Liver (tissue), 9 donors: ENCODE data around the gene SPATA31E1. TPM values are rescaled to one million over a fixed set of nuclear protein-coding genes. Genes with fewer than 3 reads are reported as not detected.

ENCODE experiments used
- DNase-seq: peaks from one replicate; pipeline ENCODE4 v3.0.0-alpha.2; 2017; ENCODE audit warnings: low spot score
- H3K27ac ChIP-seq, 2 donors: one replicate each; pipeline ENCODE4 v1.7.0; 2013; ENCODE audit warnings: inconsistent platforms in 2 of 2, low read length in 2 of 2, control low read depth in 1 of 2, low read depth in 1 of 2, mild to moderate bottlenecking in 1 of 2
- H3K27me3 ChIP-seq, 4 donors: one replicate each; pipeline versions ENCODE4 v1.6.1 to v1.7.0; 2013; ENCODE audit warnings: low read length in 3 of 4, inconsistent platforms in 1 of 4, mild to moderate bottlenecking in 1 of 4, moderate library complexity in 1 of 4; ENCODE audit not compliant: control insufficient read depth in 4 of 4, insufficient read depth in 4 of 4
- H3K36me3 ChIP-seq, 4 donors: one replicate each; pipeline versions ENCODE4 v1.6.1 to v1.7.0; 2013; ENCODE audit warnings: low read length in 3 of 4, mild to moderate bottlenecking in 3 of 4, low read depth in 1 of 4, moderate library complexity in 1 of 4; ENCODE audit not compliant: control insufficient read depth in 4 of 4, insufficient read depth in 3 of 4
- H3K4me1 ChIP-seq, 4 donors: one replicate each; pipeline versions ENCODE4 v1.6.1 to v1.7.0; 2013; ENCODE audit warnings: low read length in 3 of 4, mild to moderate bottlenecking in 3 of 4, moderate library complexity in 1 of 4; ENCODE audit not compliant: control insufficient read depth in 4 of 4, insufficient read depth in 4 of 4
- H3K4me3 ChIP-seq, 3 donors: one replicate each; pipeline versions ENCODE4 v1.6.1 to v1.7.0; 2013; ENCODE audit warnings: low read length in 3 of 3, control low read depth in 1 of 3, low read depth in 1 of 3, mild to moderate bottlenecking in 1 of 3
- H3K9ac ChIP-seq, 2 donors: one replicate each; pipeline ENCODE4 v1.7.0; 2013; ENCODE audit warnings: low read length in 2 of 2, mild to moderate bottlenecking in 2 of 2, moderate library complexity in 2 of 2, control low read depth in 1 of 2, low read depth in 1 of 2
- H3K9me3 ChIP-seq, 4 donors: one replicate each; pipeline versions ENCODE4 v1.6.1 to v1.7.0; 2013; ENCODE audit warnings: low read length in 3 of 4; ENCODE audit not compliant: control insufficient read depth in 4 of 4
- EGR1 ChIP-seq, 2 donors: IDR thresholded peaks; 2 replicates each; pipeline ENCODE4 v1.6.1; 2016 to 2018; ENCODE audit warnings: antibody characterized with exemption in 2 of 2, low read depth in 2 of 2
- FOXA1 ChIP-seq: IDR thresholded peaks from 2 replicates; pipeline ENCODE4 v1.6.1; 2016; ENCODE audit warnings: antibody characterized with exemption
- FOXA2 ChIP-seq: IDR thresholded peaks from 2 replicates; pipeline ENCODE4 v1.6.1; 2016; ENCODE audit warnings: antibody characterized with exemption
- GABPA ChIP-seq, 2 donors: IDR thresholded peaks in 1 of 2; conservative IDR thresholded peaks in 1 of 2; 2 replicates each; pipeline ENCODE4 v1.6.1; 2016; ENCODE audit warnings: antibody characterized with exemption in 2 of 2, mild to moderate bottlenecking in 1 of 2, moderate library complexity in 1 of 2
- HNF4A ChIP-seq, 2 donors: conservative IDR thresholded peaks; 2 replicates each; pipeline ENCODE4 v1.6.1; 2016; ENCODE audit warnings: antibody characterized with exemption in 2 of 2, mild to moderate bottlenecking in 2 of 2
- HNF4G ChIP-seq: IDR thresholded peaks from 2 replicates; pipeline ENCODE4 v1.6.1; 2016; ENCODE audit warnings: antibody characterized with exemption
- JUND ChIP-seq, 2 donors: IDR thresholded peaks; 2 replicates each; pipeline ENCODE4 v1.6.1; 2016; ENCODE audit warnings: antibody characterized with exemption in 2 of 2
- NR2F2 ChIP-seq: IDR thresholded peaks from 2 replicates; pipeline ENCODE4 v1.6.1; 2016; ENCODE audit warnings: antibody characterized with exemption
- RAD21 ChIP-seq, 2 donors: IDR thresholded peaks; 2 replicates each; pipeline ENCODE4 v1.6.1; 2016; ENCODE audit warnings: antibody characterized with exemption in 2 of 2, mild to moderate bottlenecking in 2 of 2
- RXRA ChIP-seq, 2 donors: IDR thresholded peaks; 2 replicates each; pipeline ENCODE4 v1.6.1; 2017 to 2018; ENCODE audit warnings: antibody characterized with exemption in 2 of 2, mild to moderate bottlenecking in 1 of 2
- SP1 ChIP-seq: IDR thresholded peaks from 2 replicates; pipeline ENCODE4 v1.6.1; 2018; ENCODE audit warnings: antibody characterized with exemption, mild to moderate bottlenecking
- TAF1 ChIP-seq: conservative IDR thresholded peaks from 2 replicates; pipeline ENCODE4 v1.6.1; 2016; ENCODE audit warnings: antibody characterized with exemption, mild to moderate bottlenecking
- YY1 ChIP-seq: IDR thresholded peaks from 2 replicates; pipeline ENCODE4 v1.6.1; 2016; ENCODE audit warnings: antibody characterized with exemption, mild to moderate bottlenecking
- WGBS: extraction: QIAGEN DNeasy Blood & Tissue Kit; methylation state at CpG from one replicate; pipeline ENCODE4 v1.1.7; 2013; 5-methylcytosine and 5-hydroxymethylcytosine counted together
- polyA plus RNA-seq, 2 donors: library from polyadenylated mRNA; stranded (reverse) in 1 of 2; unstranded in 1 of 2; fragments of 200-250 nt in 1 of 2; fragments of >200 nt in 1 of 2; fragmentation: Nextera tagmentation in 1 of 2; extraction: Ambion mirVana in 1 of 2; gene quantifications; one replicate each; pipeline versions ENCODE4 v1.2.1 to v1.2.3, GENCODE V29; 2013 to 2015
- total RNA-seq, 2 donors: library from RNA; depleted of rRNA; stranded (reverse); fragments of >200 nt; gene quantifications; one replicate each; pipeline ENCODE4 v1.2.3, GENCODE V29; 2014
- TF ChIP-seq, protein P1 (sequence below): IDR thresholded peaks from 2 replicates; pipeline ENCODE4 v1.6.1; 2016; ENCODE audit warnings: antibody characterized with exemption
- TF ChIP-seq, protein P2 (sequence below): IDR thresholded peaks from 2 replicates; pipeline ENCODE4 v1.6.1; 2016; ENCODE audit warnings: antibody characterized with exemption, mild to moderate bottlenecking
- TF ChIP-seq, protein P3 (sequence below): IDR thresholded peaks from 2 replicates; pipeline ENCODE4 v1.6.1; 2016; ENCODE audit warnings: antibody characterized with exemption
- TF ChIP-seq, protein P4 (sequence below): IDR thresholded peaks from 2 replicates; pipeline ENCODE4 v1.6.1; 2016; ENCODE audit warnings: antibody characterized with exemption
- TF ChIP-seq, protein P5 (sequence below): fragments of 150-350 bp; IDR thresholded peaks from 2 replicates; pipeline ENCODE4 v1.5.1; 2017; ENCODE audit warnings: improper control_type of control experiment, low read depth, low read length; ENCODE audit not compliant: missing input control
- donor health status: healthy.
- donor health status: healthy.
- donor health status: healthy.
- donor health status: healthy.
- donor health status: healthy.

SPATA31E1 gene
- total and polyA plus RNA-seq, 4 donors = not detected

DNA sequence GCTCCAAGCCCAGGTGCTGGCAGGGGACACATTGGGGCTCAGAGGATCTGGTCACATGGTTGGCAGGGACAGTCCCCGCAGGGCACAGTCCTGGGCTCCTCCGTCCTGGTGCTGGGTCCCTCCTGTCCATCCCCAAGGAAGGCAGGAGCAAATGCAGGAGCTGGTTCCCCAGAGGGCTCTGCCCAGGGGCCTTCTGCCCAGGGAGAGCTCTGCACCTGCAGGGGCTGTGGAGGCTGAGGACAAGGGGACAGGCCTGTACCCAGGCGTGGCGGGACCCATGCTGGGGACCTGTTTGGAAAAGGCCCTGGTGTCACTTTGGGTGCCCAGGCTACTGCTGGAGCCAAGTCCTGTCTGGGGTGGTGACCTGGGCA is 7.2 kb downstream of the SPATA31E1 start:
- TF ChIP-seq SP1 = no peak
- TF ChIP-seq FOXA2 = no peak
- H3K4me3 ChIP-seq = no peak overlapping the region
- no peak overlapping the region for H3K27ac ChIP-seq
- peak; percentile 27 for DNase-seq
- no peak overlapping the region for H3K9ac ChIP-seq
- H3K27me3 ChIP-seq = no peaks in the 10 kb centered on the region
- no peaks in the 10 kb centered on the region for H3K36me3 ChIP-seq
- H3K9me3 ChIP-seq = no peaks in the 10 kb centered on the region
- H3K4me1 ChIP-seq = no peaks in the 10 kb centered on the region
- WGBS = 98% methylated on average over 4 of the region's 4 CpGs

DNA sequence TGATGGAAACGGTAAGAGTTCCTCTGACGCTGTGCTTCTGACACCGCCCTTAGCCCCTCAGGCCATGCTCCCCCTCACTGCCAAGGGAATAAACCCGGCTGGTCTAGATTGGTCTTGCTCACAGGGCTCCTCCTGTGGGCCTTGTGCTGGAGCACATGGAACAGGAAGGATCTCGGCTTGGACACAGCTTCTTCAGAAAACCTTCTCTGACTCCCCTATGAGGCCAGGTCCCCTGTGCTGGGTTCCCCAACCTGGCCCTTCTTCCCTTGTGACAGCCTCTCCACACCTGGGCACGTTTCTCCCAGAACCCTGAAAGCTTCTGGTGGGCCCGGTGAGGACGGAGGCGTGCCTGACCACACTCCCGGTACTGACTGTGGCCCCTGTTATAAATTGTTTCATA is 8.2 kb downstream of the SPATA31E1 start:
- Histone ChIP-seq H3K27me3 (no peaks in the 10 kb centered on the region), H3K27ac (no peak overlapping the region), H3K36me3 (no peaks in the 10 kb centered on the region), H3K9me3 (no peaks in the 10 kb centered on the region), H3K4me3 (no peak overlapping the region), H3K4me1 (no peaks in the 10 kb centered on the region), H3K9ac (no peak overlapping the region)
- peak; percentile 26 for DNase-seq
- WGBS = 91% methylated on average over 10 of the region's 10 CpGs
- TF ChIP-seq, protein P1, sequence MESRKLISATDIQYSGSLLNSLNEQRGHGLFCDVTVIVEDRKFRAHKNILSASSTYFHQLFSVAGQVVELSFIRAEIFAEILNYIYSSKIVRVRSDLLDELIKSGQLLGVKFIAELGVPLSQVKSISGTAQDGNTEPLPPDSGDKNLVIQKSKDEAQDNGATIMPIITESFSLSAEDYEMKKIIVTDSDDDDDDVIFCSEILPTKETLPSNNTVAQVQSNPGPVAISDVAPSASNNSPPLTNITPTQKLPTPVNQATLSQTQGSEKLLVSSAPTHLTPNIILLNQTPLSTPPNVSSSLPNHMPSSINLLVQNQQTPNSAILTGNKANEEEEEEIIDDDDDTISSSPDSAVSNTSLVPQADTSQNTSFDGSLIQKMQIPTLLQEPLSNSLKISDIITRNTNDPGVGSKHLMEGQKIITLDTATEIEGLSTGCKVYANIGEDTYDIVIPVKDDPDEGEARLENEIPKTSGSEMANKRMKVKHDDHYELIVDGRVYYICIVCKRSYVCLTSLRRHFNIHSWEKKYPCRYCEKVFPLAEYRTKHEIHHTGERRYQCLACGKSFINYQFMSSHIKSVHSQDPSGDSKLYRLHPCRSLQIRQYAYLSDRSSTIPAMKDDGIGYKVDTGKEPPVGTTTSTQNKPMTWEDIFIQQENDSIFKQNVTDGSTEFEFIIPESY = no peak
- no peak for TF ChIP-seq FOXA2
- TF ChIP-seq JUND (IDR thresholded peaks at IDR 0.05) = no peak
- no peak for TF ChIP-seq EGR1 (IDR thresholded peaks at IDR 0.05; ENCODE audit: low read depth in 2 of 2)
- TF ChIP-seq GABPA (IDR thresholded peaks at IDR 0.05 in 1 of 2, conservative IDR thresholded peaks at IDR 0.05 in 1 of 2) = no peak
- TF ChIP-seq, protein P2, sequence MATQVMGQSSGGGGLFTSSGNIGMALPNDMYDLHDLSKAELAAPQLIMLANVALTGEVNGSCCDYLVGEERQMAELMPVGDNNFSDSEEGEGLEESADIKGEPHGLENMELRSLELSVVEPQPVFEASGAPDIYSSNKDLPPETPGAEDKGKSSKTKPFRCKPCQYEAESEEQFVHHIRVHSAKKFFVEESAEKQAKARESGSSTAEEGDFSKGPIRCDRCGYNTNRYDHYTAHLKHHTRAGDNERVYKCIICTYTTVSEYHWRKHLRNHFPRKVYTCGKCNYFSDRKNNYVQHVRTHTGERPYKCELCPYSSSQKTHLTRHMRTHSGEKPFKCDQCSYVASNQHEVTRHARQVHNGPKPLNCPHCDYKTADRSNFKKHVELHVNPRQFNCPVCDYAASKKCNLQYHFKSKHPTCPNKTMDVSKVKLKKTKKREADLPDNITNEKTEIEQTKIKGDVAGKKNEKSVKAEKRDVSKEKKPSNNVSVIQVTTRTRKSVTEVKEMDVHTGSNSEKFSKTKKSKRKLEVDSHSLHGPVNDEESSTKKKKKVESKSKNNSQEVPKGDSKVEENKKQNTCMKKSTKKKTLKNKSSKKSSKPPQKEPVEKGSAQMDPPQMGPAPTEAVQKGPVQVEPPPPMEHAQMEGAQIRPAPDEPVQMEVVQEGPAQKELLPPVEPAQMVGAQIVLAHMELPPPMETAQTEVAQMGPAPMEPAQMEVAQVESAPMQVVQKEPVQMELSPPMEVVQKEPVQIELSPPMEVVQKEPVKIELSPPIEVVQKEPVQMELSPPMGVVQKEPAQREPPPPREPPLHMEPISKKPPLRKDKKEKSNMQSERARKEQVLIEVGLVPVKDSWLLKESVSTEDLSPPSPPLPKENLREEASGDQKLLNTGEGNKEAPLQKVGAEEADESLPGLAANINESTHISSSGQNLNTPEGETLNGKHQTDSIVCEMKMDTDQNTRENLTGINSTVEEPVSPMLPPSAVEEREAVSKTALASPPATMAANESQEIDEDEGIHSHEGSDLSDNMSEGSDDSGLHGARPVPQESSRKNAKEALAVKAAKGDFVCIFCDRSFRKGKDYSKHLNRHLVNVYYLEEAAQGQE = no peak
- TF ChIP-seq HNF4G = no peak
- TF ChIP-seq TAF1 = no peak
- TF ChIP-seq SP1 = no peak
- TF ChIP-seq FOXA1 = no peak
- TF ChIP-seq, protein P3, sequence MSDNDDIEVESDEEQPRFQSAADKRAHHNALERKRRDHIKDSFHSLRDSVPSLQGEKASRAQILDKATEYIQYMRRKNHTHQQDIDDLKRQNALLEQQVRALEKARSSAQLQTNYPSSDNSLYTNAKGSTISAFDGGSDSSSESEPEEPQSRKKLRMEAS = no peak
- no peak for TF ChIP-seq RXRA (IDR thresholded peaks at IDR 0.05)
- TF ChIP-seq HNF4A (conservative IDR thresholded peaks at IDR 0.05) = no peak
- TF ChIP-seq, protein P4, sequence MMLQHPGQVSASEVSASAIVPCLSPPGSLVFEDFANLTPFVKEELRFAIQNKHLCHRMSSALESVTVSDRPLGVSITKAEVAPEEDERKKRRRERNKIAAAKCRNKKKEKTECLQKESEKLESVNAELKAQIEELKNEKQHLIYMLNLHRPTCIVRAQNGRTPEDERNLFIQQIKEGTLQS = no peak
- TF ChIP-seq RAD21 (IDR thresholded peaks at IDR 0.05) = no peak
- TF ChIP-seq NR2F2 = no peak
- no peak for TF ChIP-seq YY1
- TF ChIP-seq, protein P5, sequence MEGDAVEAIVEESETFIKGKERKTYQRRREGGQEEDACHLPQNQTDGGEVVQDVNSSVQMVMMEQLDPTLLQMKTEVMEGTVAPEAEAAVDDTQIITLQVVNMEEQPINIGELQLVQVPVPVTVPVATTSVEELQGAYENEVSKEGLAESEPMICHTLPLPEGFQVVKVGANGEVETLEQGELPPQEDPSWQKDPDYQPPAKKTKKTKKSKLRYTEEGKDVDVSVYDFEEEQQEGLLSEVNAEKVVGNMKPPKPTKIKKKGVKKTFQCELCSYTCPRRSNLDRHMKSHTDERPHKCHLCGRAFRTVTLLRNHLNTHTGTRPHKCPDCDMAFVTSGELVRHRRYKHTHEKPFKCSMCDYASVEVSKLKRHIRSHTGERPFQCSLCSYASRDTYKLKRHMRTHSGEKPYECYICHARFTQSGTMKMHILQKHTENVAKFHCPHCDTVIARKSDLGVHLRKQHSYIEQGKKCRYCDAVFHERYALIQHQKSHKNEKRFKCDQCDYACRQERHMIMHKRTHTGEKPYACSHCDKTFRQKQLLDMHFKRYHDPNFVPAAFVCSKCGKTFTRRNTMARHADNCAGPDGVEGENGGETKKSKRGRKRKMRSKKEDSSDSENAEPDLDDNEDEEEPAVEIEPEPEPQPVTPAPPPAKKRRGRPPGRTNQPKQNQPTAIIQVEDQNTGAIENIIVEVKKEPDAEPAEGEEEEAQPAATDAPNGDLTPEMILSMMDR = no peak
